ENCODE results near the gene SYT8. TPM values are rescaled to one million over a fixed set of nuclear protein-coding genes. Genes with fewer than 3 reads are reported as not detected.
"Not testable (repeated sequence)": the region's sequence is repeated elsewhere in the genome, so short reads cannot be mapped to it uniquely, and the experiment has no call there.

The SYT8 gene
- total RNA-seq, 1 experiment from 2014 or later: 7.8 TPM

DNA sequence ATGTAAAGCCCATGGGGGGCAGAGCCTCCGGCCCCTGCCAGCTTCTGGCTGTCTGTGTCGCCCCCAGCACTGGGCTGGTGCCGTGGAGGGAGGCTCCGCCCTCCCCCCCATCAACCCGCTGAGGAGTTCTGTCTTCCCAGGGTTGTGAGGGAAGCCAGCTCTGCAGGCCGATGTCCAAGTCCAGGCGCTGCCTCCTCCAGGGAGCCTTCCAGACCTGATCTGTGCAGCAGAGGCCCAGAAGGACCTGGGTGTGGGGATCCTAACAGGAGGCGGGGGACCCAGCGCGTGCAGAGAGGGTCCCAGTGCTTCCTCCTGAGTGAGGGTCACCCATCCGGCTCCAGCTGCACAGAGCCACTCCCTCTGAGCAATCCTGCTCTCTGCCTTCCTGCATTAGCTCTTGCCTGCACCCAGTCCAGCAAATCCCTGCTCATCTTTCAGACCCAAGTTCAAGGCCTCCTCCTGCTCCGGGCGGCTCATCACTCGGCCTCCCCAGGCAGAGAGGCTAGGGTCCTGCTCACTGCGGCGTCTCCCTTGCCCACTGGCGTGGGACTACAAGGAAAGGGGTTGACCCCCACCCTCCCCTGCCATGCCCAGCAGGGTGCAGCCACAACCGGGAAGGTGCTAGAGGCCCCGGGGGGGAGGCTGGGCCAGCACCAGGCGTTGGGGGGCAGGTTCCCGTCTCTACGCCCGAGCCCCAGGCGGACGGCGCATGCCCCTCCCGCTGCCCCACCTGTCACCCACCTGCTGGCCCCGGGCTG, 40.5 kb downstream of the SYT8 start:
- no peak overlapping the region for H3K4me2 ChIP-seq (ENCODE audit: low read length)
- no peak for TF ChIP-seq EZH2phosphoT487 (IDR thresholded peaks at IDR 0.05; ENCODE audit: borderline replicate concordance, low read length)
- TF ChIP-seq, protein P1, sequence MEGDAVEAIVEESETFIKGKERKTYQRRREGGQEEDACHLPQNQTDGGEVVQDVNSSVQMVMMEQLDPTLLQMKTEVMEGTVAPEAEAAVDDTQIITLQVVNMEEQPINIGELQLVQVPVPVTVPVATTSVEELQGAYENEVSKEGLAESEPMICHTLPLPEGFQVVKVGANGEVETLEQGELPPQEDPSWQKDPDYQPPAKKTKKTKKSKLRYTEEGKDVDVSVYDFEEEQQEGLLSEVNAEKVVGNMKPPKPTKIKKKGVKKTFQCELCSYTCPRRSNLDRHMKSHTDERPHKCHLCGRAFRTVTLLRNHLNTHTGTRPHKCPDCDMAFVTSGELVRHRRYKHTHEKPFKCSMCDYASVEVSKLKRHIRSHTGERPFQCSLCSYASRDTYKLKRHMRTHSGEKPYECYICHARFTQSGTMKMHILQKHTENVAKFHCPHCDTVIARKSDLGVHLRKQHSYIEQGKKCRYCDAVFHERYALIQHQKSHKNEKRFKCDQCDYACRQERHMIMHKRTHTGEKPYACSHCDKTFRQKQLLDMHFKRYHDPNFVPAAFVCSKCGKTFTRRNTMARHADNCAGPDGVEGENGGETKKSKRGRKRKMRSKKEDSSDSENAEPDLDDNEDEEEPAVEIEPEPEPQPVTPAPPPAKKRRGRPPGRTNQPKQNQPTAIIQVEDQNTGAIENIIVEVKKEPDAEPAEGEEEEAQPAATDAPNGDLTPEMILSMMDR (conservative IDR thresholded peaks at IDR 0.05; ENCODE audit: low read depth, low read length): no peak
- TF ChIP-seq EZH2 (IDR thresholded peaks at IDR 0.05; ENCODE audit: low read length, unreplicated experiment): no peak
- no peaks in the 10 kb centered on the region for H4K20me1 ChIP-seq (ENCODE audit: low read length)
- intact Hi-C loops (cut with micrococcal nuclease): no loop called here
- no peaks in the 10 kb centered on the region for H3K9me2 ChIP-seq (replicated peaks; ENCODE audit: low read length)
- no peaks in the 10 kb centered on the region for H3K79me2 ChIP-seq (ENCODE audit: low read length)
- H3K27me3 ChIP-seq (ENCODE audit: low read length): peaks cover 7% of the 10 kb centered on the region
- BruUV-seq (replicated peaks): no TSS peak
- H3K4me3 ChIP-seq (ENCODE audit: low read length): no peak overlapping the region
- no peaks in the 10 kb centered on the region for H3K36me3 ChIP-seq (ENCODE audit: low read depth, low read length)
- DNase-seq (no peak), ATAC-seq (no peak)
- ChIA-PET POLR2A (ENCODE audit: unreplicated experiment) (no interaction called here), CTCF (no interaction called here)
- H2AFZ ChIP-seq (ENCODE audit: low read length): no peak overlapping the region
- H3K4me1 ChIP-seq (ENCODE audit: insufficient read depth, low read length): no peaks in the 10 kb centered on the region
- H3K9me3 ChIP-seq (ENCODE audit: low read length): no peaks in the 10 kb centered on the region
- H3K9ac ChIP-seq (ENCODE audit: low read length): no peak overlapping the region
- no peaks in the 10 kb centered on the region for H3F3A ChIP-seq (ENCODE audit: low read length, unreplicated experiment)
- no peak overlapping the region for H3K27ac ChIP-seq (ENCODE audit: low read length)

DNA sequence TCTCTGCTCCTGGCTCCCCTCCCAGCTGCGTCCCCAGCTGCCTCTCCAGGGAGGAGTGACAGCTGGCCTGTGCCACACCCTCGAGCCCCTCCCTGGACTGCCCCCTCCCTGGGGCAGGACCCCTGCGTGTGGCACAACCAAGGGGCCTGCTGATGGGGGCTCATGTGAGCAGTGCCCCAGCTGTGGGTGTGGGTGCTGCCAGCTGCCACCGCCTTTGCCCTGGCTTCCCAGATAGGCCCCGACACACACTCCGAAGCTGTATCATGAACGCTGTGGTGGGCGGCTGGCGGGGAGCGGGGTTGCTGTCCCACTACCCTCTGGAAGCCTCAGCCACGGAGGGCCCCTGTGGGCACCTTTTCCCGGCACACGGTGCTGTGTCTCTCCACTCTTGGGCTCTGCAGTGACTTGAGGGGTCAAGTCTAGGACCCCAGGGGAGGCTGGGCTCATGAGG, 41.1 kb downstream of the SYT8 start:
- POLR2A ChIA-PET (ENCODE audit: unreplicated experiment); H3K27me3 ChIP-seq (ENCODE audit: low read length); BruUV-seq (replicated peaks): not testable (repeated sequence)

DNA sequence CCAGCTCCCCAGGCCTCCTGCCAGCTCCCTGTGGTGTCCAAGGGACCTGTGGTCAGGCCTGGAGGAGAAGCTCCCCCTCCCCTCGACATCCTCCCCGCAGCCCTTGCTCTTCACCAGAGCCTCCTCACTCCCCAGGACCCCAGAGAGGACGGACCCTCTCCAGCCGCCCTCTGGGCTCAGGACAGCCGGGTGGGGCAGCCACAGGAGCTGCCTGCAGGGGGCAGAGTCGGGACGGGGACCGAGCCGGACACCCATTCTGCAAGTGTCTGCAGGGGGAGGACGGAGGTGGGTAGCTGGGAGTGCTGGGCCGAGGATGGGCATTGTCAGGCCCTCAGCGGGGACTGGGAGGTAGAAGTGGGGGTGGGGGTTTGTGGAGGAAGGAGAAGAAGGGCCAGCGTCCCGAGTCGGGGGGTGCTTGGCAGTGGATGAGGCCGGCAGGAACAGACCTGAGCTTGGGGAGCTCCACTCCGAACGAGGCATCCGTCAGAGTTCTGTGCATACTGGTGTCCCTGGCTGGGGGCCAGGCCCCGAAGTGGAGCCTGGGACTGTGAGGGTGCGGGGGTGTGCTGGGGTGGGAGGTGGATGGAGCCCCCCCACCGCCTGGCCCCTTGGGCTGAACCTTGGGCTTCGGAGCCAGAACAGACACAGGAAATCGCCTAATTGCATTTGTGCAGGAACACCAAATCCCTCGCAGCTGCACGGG, 41.7 kb downstream of the SYT8 start:
- H2AFZ ChIP-seq (ENCODE audit: low read length): no peak overlapping the region
- H3K27ac ChIP-seq (ENCODE audit: low read length): no peak overlapping the region
- POLR2A ChIA-PET (ENCODE audit: unreplicated experiment): no interaction called here
- no peak overlapping the region for H3K4me3 ChIP-seq (ENCODE audit: low read length)
- no peaks in the 10 kb centered on the region for H3K36me3 ChIP-seq (ENCODE audit: low read depth, low read length)
- no peaks in the 10 kb centered on the region for H3K9me2 ChIP-seq (replicated peaks; ENCODE audit: low read length)
- CTCF ChIA-PET: interaction anchor here (0.6 to 1.4 kb wide), 3 partner anchors 37 to 275 kb away, joined by 5 to 20 read pairs (median 10); no protein-coding TSS in a partner anchor
- no peaks in the 10 kb centered on the region for H3K27me3 ChIP-seq (ENCODE audit: low read length)
- DNase-seq (peak; percentile 46), ATAC-seq (0 out of 2 replicates have a peak, but pooled peaks have one; percentile 24)
- H4K20me1 ChIP-seq (ENCODE audit: low read length): no peaks in the 10 kb centered on the region
- H3K4me2 ChIP-seq (ENCODE audit: low read length): peak overlapping the region; percentile 25
- intact Hi-C loops (cut with micrococcal nuclease): no loop called here
- TF ChIP-seq EZH2phosphoT487 (IDR thresholded peaks at IDR 0.05; ENCODE audit: borderline replicate concordance, low read length): no peak
- TF ChIP-seq, protein P1 (conservative IDR thresholded peaks at IDR 0.05; ENCODE audit: low read depth, low read length): peak; percentile 72
- no peaks in the 10 kb centered on the region for H3K9me3 ChIP-seq (ENCODE audit: low read length)
- no TSS peak for BruUV-seq (replicated peaks)
- no peaks in the 10 kb centered on the region for H3F3A ChIP-seq (ENCODE audit: low read length, unreplicated experiment)
- no peaks in the 10 kb centered on the region for H3K79me2 ChIP-seq (ENCODE audit: low read length)
- no peak overlapping the region for H3K9ac ChIP-seq (ENCODE audit: low read length)
- no peaks in the 10 kb centered on the region for H3K4me1 ChIP-seq (ENCODE audit: insufficient read depth, low read length)

More for the DNA sequence above, 41.1 kb downstream of the SYT8 start:
- H3K36me3 ChIP-seq (ENCODE audit: low read depth, low read length); H3K4me2 ChIP-seq (ENCODE audit: low read length); intact Hi-C loops (cut with micrococcal nuclease); H3K27ac ChIP-seq (ENCODE audit: low read length); H4K20me1 ChIP-seq (ENCODE audit: low read length); H3K4me1 ChIP-seq (ENCODE audit: insufficient read depth, low read length); H3K79me2 ChIP-seq (ENCODE audit: low read length); H3K4me3 ChIP-seq (ENCODE audit: low read length); H3K9me2 ChIP-seq (replicated peaks; ENCODE audit: low read length); H3K9ac ChIP-seq (ENCODE audit: low read length); H3F3A ChIP-seq (ENCODE audit: low read length, unreplicated experiment); ATAC-seq; H2AFZ ChIP-seq (ENCODE audit: low read length); DNase-seq; H3K9me3 ChIP-seq (ENCODE audit: low read length): not testable (repeated sequence)
- CTCF ChIA-PET: interaction anchor here (0.6 to 1.4 kb wide), 2 partner anchors 36 to 275 kb away, joined by 10 to 20 read pairs; no protein-coding TSS in a partner anchor

Data from PC-3 (cell line).